Occipital lobe (tissue), 3 donors: Measurements from ENCODE around the gene LSM11. TPM values are rescaled to one million over a fixed set of nuclear protein-coding genes. Genes with fewer than 3 reads are reported as not detected.

Experiments
- DNase-seq: peaks from one replicate; lab custom pipeline; 2025; lab: John Stamatoyannopoulos, UW
- small RNA-seq: library from RNA; depleted of rRNA; stranded (forward); fragments of <200 nt; gene quantifications from one replicate; pipeline ENCODE3, GENCODE V24; 2014
- total RNA-seq: library from RNA; depleted of rRNA; stranded (reverse); fragments of >200 nt; gene quantifications from one replicate; pipeline ENCODE4 v1.2.3, GENCODE V29; 2014

Gene LSM11
- total RNA-seq, 1 donor from 2014 or later: 90.5 TPM

DNA sequence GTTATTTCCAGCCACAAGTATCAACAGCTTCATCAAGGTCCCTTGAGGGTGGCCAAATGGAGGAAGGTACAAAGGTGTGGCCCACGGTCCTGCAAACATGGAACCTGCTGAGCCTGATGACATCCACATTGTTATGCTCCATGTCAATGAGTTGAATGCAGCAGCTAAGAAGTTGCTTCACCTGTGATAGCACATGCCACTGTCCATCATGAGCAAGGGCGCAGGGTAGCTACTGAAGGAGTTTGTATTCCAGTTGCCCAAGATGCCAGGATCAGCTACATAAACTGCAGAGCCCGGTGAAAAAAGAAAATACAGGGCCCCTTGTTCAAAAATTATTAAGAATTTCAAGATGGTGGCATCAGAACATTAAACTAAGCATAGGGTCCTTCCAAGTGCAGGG is 24.2 kb downstream of the LSM11 start:
- no peak for DNase-seq

DNA sequence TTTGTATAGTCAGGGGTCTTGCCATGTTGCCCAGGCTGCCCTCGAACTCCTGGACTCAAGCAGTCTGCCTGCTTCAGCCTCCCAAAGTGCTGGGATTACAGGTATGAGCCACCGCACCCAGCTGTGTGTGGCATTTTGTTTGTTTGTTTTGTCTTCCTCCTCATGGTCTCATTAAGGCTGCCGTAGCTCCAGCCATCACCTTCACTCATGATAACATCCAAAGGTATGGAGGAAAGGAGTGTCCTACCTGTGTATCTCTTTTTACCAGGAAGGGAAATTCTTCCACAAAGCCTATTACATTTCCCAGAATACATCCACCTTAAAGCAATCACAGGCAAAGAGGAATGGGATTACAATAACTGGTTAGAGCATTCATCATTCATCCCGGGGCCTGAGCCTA is 27.2 kb downstream of the LSM11 start:
- DNase-seq: no peak

DNA sequence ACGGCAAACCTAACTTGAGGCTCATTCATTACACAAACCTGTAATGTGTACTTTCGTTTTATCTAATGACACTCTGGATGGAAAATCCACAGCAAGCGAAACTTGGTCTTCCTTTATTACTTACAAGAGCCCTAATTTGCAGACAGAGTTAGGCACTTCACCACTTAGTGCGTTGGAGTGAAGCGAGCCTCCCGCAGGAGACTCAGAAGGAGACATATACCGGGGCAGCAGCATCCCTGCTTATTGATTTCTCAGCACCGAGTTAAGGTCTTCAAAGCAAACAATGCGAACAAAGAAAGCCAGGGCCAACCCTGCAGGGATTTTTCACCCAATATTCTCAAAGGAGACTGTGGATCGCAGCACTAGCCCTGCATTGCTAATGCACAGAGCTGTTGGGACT is 28.6 kb downstream of the LSM11 start:
- no peak for DNase-seq

DNA sequence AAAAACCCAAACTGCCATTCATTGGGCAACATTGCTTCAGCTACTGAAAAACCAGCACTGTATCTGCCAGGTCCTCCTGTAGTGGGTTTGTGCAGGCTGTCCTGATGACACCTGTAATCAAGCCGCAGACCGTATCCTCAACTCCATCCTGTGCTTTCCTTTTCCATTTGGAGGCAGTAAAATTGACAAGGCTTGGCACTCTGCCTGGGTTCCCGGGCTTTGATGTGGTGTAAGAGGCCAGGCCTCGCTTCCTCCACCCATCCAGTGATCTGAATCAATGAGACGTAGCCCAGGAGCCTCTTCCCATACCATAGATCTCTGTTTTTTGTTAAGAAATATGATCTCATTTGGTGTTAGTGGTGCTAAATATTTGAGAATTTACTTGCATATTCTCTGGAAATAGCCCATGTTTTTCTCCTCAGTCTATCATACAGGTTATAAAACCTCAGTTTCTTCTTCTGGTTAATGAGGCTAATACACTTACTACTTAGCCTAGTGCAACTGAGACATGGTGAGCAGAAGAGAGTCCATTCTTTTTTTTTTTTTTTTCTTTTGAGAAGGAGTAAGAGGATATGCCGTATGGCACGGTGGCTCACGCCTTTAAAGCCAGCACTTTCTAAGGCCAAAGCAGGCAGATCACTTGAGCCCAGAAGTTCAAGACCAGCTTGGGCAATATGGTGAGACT is 34.8 kb downstream of the LSM11 start:
- no peak for DNase-seq

DNA sequence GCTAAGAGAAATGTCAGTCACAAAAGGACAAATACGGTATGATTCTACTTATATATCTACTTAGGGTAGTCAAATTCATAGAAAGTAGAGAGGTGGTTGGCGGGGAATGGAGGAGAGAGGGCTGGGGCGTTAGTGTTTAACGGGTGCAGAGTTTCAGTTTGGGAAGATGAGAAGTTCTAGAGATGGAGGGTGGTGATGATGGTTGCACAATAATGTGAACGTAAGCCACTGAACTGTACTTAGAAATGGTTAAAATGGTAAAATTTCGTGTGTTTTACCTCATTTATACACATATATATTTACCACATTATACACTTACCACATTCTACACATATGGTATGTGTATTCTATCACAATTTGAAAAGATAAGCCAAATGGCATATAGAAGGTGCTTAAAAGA is 35.7 kb downstream of the LSM11 start:
- DNase-seq: no peak

DNA sequence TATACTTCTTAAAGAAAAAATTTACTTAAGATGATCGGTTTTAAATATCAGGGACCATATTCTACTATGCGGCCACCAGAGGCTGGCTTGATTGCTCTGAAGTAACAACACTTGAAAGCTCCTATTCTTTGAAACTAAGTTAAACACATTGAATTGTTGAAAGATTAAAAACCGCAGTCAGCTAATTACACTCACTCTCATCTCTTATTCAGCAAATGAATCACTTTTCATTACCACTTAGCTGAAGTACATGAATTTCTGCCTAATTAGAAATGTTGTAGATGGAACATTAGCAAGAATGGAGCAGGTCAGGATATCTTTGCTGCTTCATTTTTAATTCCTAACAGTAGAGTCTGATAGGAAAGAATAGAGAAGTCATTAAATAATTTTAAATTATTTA is 42.3 kb downstream of the LSM11 start:
- no peak for DNase-seq

DNA sequence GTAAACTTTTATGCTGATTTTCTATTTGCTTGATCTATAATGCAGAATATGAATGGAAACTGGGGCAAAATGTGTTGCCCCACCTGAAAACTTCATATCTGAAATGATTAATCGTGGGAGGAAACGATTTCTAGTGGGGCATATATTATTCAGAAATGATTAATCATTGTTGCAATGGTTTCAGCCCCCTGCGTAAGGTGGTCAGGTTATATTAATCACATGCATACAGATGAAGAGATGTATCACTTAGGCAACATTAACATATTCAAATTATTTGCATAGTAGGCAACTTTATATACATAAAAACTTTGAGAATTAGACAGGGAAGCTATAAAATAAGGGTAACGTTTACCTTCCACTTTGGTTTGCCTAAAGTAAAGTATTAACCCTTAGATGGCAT is 49.8 kb downstream of the LSM11 start:
- DNase-seq: no peak

DNA sequence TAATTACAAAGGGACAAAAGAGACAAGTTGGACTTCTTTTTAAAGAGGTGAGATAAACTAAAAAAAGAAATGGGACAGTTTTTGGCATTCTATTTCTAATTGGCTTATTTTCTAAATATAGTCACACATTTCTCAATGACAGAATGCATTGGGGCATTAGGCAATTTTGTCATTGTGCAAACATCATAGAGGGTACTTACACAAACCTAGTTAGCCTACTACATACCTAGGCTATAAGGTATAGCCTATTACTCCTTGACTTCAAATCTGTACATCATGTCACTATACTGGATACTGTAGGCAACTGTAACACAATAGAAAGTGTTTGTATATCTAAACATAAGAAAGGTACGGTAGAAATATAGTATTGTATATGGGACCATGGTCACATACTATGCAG is 56.1 kb downstream of the LSM11 start:
- DNase-seq: no peak

DNA sequence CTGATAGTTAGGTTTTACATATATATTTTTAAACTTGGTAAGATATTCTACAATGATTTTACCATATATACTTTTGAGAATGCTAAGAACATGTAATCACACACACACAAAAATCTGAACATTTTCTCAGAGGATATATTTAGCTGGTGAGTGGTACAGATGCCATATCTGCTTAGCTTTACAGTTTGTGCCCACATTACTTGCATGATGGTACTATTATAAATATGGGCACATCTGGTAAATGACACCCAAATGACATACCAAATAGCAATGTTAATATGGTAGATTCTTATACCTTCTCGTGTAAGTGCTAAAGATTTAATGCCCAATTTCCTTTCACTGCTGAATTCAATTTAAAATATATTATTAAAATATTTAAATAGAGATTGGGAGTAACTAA is 56.6 kb downstream of the LSM11 start:
- no peak for DNase-seq

DNA sequence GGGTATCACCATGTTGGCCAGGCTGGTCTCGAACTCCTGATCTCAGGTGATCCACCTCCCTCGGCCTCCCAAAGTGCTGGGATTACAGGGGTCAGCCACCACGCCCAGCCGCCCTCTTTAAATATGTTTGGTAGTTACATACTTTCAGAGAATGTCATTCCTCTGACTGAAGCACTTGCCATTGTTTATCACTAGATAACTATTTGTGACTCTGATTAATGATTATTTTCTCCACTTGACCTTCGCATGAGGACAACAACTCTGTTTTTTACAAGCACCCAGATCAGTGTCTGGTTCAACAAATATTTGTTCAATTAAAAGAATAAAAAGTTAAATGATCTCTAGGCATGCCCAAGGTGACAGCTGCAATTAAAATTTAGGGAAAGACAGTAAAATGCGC is 59.2 kb downstream of the LSM11 start:
- no peak for DNase-seq

DNA sequence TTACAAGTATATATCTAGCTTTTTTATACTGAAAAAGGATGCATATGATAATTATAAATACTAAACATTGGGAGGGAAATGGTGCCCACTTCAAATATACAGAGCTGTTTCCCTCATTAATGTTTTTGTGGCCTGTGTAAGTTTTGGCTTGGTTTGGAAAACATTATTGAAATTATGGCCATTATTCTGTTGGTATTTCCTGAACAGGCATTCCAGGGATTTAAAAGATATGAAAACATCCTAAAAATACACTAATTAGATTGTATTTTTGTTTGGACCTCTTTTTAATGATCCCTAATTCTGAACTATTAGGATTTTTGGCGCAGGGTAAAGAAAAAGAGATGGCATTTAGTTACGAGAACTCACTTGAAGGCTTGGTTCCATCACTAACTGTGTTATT is 64.5 kb downstream of the LSM11 start:
- DNase-seq: no peak

Small RNA genes within 50 kb of the gene (small RNA-seq; reads per million reads assigned to genes)
- gene AC026407.1 (not detected), gene RNU6-260P (not detected)

Other genes with a start within 250 kb of the LSM11 start
- gene ADAM19, start 167.9 kb upstream of the LSM11 start, total RNA-seq: 13.4 TPM
- gene SOX30, start 91.3 kb upstream of the LSM11 start, total RNA-seq: not detected
- gene C5orf52, start 72.2 kb upstream of the LSM11 start, total RNA-seq: not detected
- 17.8 TPM for gene THG1L, start 12.3 kb upstream of the LSM11 start, total RNA-seq
- 66.9 TPM for gene CLINT1, start 115.4 kb downstream of the LSM11 start, total RNA-seq